HG02759 (cell line): ENCODE data around the gene ZNF775.

Source experiments
- ATAC-seq: cut with Tn5 transposase; IDR thresholded peaks from one replicate; pipeline ENCODE4 v1.9.1; 2021; ENCODE audit warnings: mild to moderate bottlenecking, moderate library complexity; ENCODE audit not compliant: unreplicated experiment

The ZNF775 gene

GRCh38 chr7:150378853-150379440 lies at the start of gene ZNF775:
ZNF775 (plus strand) TSS chr7:150379330; CDS start chr7:150388471, 9,141 bp downstream.
- ATAC-seq, result peak; percentile 77

GRCh38 chr7:150329331-150330120 lies 49.6 kb upstream of the ZNF775 start:
- no peak for ATAC-seq

GRCh38 chr7:150330211-150330885 lies 48.8 kb upstream of the ZNF775 start:
- ATAC-seq, result no peak

GRCh38 chr7:150332852-150333635 lies 46.1 kb upstream of the ZNF775 start:
- no peak for ATAC-seq

- no peak for ATAC-seq
Measured at GRCh38 chr7:150333659-150334058, 45.5 kb upstream of the ZNF775 start.

- no peak for ATAC-seq
Measured at GRCh38 chr7:150334108-150334507, 45.0 kb upstream of the ZNF775 start.

GRCh38 chr7:150335108-150335773 lies 43.9 kb upstream of the ZNF775 start:
- ATAC-seq, result no peak

GRCh38 chr7:150335774-150336112 lies 43.4 kb upstream of the ZNF775 start:
- no peak for ATAC-seq

- no peak for ATAC-seq
Measured at GRCh38 chr7:150336746-150337145, 42.4 kb upstream of the ZNF775 start.

- ATAC-seq, result no peak
Measured at GRCh38 chr7:150337179-150337578, 42.0 kb upstream of the ZNF775 start.

- no peak for ATAC-seq
Measured at GRCh38 chr7:150337659-150338081, 41.5 kb upstream of the ZNF775 start.

GRCh38 chr7:150338166-150338829 lies 40.8 kb upstream of the ZNF775 start:
- ATAC-seq, result no peak

- ATAC-seq, result peak; percentile 39
Measured at GRCh38 chr7:150339409-150339809, 39.7 kb upstream of the ZNF775 start.

- peak; percentile 37 for ATAC-seq
Measured at GRCh38 chr7:150340024-150340749, 38.9 kb upstream of the ZNF775 start.

GRCh38 chr7:150340875-150341262 lies 38.3 kb upstream of the ZNF775 start:
- no peak for ATAC-seq

GRCh38 chr7:150341263-150342120 lies 37.6 kb upstream of the ZNF775 start, which contains the start of gene RARRES2:
RARRES2 (minus strand) TSS chr7:150341629; CDS start chr7:150340609, 1,020 bp downstream.
- ATAC-seq, result no peak

- ATAC-seq, result no peak
Measured at GRCh38 chr7:150342121-150342408, 37.1 kb upstream of the ZNF775 start.

GRCh38 chr7:150343225-150343624 lies 35.9 kb upstream of the ZNF775 start:
- ATAC-seq, result no peak

- ATAC-seq, result no peak
Measured at GRCh38 chr7:150344299-150344698, 34.8 kb upstream of the ZNF775 start.
